RWPE2 (cell line): ENCODE results near the gene KIF19.
A peak's percentile ranks its signal among the peaks of the same experiment; 100 is the strongest.

Experiments used
- ATAC-seq: fragments of 200-7000 bp; cut with Tn5 transposase; 3 replicates; pipeline ENCODE4 v1.9.1; 2021; ENCODE audit warnings: low read depth
- DNase-seq: peaks from one replicate; pipeline ENCODE4 v3.0.0-alpha.2; 2020; ENCODE audit warnings: low spot score
- H3K27ac ChIP-seq: fragments of 450-650 bp; 2 replicates; pipeline ENCODE4 v1.5.1; 2017; ENCODE audit warnings: mild to moderate bottlenecking; ENCODE audit not compliant: poor library complexity, severe bottlenecking
- H3K27me3 ChIP-seq: fragments of 250-450 bp; sonication (Bioruptor Pico); 2 replicates; pipeline ENCODE4 v1.5.1; 2021; ENCODE audit warnings: mild to moderate bottlenecking, moderate library complexity; ENCODE audit not compliant: insufficient read depth, poor library complexity, severe bottlenecking
- H3K36me3 ChIP-seq: fragments of 250-450 bp; sonication (Bioruptor Pico); 2 replicates; pipeline ENCODE4 v1.5.1; 2020; ENCODE audit warnings: low read depth, mild to moderate bottlenecking, moderate library complexity
- H3K4me1 ChIP-seq: fragments of 250-450 bp; sonication (Bioruptor Pico); 2 replicates; pipeline ENCODE4 v1.5.1; 2021; ENCODE audit warnings: mild to moderate bottlenecking, moderate library complexity; ENCODE audit not compliant: insufficient read depth, poor library complexity, severe bottlenecking
- H3K4me3 ChIP-seq: fragments of 250-450 bp; sonication (Bioruptor Pico); 2 replicates; pipeline ENCODE4 v1.5.1; 2021; ENCODE audit warnings: mild to moderate bottlenecking, moderate library complexity; ENCODE audit not compliant: severe bottlenecking
- H3K9me3 ChIP-seq: fragments of 250-450 bp; sonication (Bioruptor Pico); 2 replicates; pipeline ENCODE4 v1.5.1; 2021; ENCODE audit warnings: mild to moderate bottlenecking, moderate library complexity; ENCODE audit not compliant: severe bottlenecking
- CTCF ChIP-seq: fragments of 450-650 bp; IDR thresholded peaks from one replicate; pipeline ENCODE4 v1.5.1; 2017; ENCODE audit warnings: mild to moderate bottlenecking, moderate library complexity; ENCODE audit not compliant: poor library complexity, severe bottlenecking

The KIF19 gene

GRCh38 chr17:74356646-74357465, 30.8 kb downstream of the KIF19 start:
- Histone ChIP-seq H3K9me3 (no peaks in the 10 kb centered on the region), H3K4me3 (no peak overlapping the region), H3K4me1 (no peaks in the 10 kb centered on the region), H3K27me3 (peaks cover 82% of the 10 kb centered on the region), H3K27ac (no peak overlapping the region), H3K36me3 (no peaks in the 10 kb centered on the region)
- peak; percentile 24; the same call in 1 of the 3 replicates for ATAC-seq
- DNase-seq, result no peak
- TF ChIP-seq CTCF, result no peak

GRCh38 chr17:74357466-74357809, 31.4 kb downstream of the KIF19 start:
- Histone ChIP-seq H3K27me3 (peaks cover 81% of the 10 kb centered on the region), H3K4me3 (no peak overlapping the region), H3K9me3 (no peaks in the 10 kb centered on the region), H3K27ac (no peak overlapping the region), H3K4me1 (no peaks in the 10 kb centered on the region), H3K36me3 (no peaks in the 10 kb centered on the region)
- ATAC-seq, result no peak
- TF ChIP-seq CTCF, result no peak
- DNase-seq, result no peak

GRCh38 chr17:74358697-74359096, 32.7 kb downstream of the KIF19 start:
- no peak overlapping the region for H3K4me3 ChIP-seq
- DNase-seq (no peak), ATAC-seq (no peak)
- H3K36me3 ChIP-seq, result no peaks in the 10 kb centered on the region
- H3K4me1 ChIP-seq, result no peaks in the 10 kb centered on the region
- peaks cover 71% of the 10 kb centered on the region for H3K27me3 ChIP-seq
- H3K9me3 ChIP-seq, result no peaks in the 10 kb centered on the region
- H3K27ac ChIP-seq, result no peak overlapping the region
- TF ChIP-seq CTCF, result no peak

- DNase-seq (peak; percentile 66), ATAC-seq (no peak)
- no peaks in the 10 kb centered on the region for H3K4me1 ChIP-seq
- no peak overlapping the region for H3K4me3 ChIP-seq
- H3K27me3 ChIP-seq, result peaks cover 60% of the 10 kb centered on the region
- H3K9me3 ChIP-seq, result no peaks in the 10 kb centered on the region
- H3K27ac ChIP-seq, result no peak overlapping the region
- H3K36me3 ChIP-seq, result no peaks in the 10 kb centered on the region
- TF ChIP-seq CTCF, result no peak
Observed at GRCh38 chr17:74359916-74360315, 33.9 kb downstream of the KIF19 start.

- Histone ChIP-seq H3K27me3 (peaks cover 50% of the 10 kb centered on the region), H3K36me3 (no peaks in the 10 kb centered on the region), H3K4me1 (no peaks in the 10 kb centered on the region), H3K27ac (no peak overlapping the region), H3K4me3 (no peak overlapping the region), H3K9me3 (no peaks in the 10 kb centered on the region)
- DNase-seq (no peak), ATAC-seq (no peak)
- no peak for TF ChIP-seq CTCF
Observed at GRCh38 chr17:74360899-74361229, 34.8 kb downstream of the KIF19 start.
